B cell (primary cell): ENCODE measurements around the gene LCMT2.

ENCODE experiments used
- EZH2 ChIP-seq: IDR thresholded peaks from 2 replicates; pipeline ENCODE4 v1.6.1; 2012; ENCODE audit warnings: borderline replicate concordance, low read depth, mild to moderate bottlenecking, moderate library complexity, low read length; ENCODE audit not compliant: insufficient read depth, poor library complexity, severe bottlenecking
- TF ChIP-seq, protein P1 (sequence below): fragments of 200-600 bp; IDR thresholded peaks from one replicate; pipeline ENCODE4 v1.8.0; 2022; ENCODE audit warnings: antibody characterized with exemption, mild to moderate bottlenecking

DNA sequence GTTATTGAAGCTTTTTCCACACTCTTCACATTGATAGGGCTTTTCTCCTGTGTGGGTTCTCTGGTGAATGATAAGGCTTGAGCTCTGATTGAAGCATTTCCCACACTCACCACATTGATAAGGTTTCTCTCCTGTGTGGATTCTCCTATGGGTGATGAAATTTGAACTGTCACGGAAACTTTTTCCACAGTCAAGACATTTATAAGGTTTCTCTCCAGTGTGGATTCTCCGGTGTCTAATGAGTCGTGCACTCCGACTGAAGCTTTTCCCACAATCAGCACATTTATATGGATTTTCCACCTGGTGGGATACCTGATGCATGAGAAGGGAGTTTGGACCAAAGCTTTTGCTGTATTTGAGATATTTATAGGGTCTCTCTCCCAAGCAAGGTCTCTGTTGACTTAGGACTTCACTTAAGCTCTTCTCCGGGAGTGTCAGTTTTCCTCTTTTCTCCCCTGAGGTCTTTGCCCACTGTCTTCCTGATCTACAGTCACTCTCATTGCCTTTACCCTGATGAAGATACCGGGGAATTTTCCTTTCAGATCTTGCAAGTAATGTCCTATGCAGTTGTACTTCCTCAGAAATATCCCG, 31.0 kb upstream of the LCMT2 start:
- TF ChIP-seq, protein P1, sequence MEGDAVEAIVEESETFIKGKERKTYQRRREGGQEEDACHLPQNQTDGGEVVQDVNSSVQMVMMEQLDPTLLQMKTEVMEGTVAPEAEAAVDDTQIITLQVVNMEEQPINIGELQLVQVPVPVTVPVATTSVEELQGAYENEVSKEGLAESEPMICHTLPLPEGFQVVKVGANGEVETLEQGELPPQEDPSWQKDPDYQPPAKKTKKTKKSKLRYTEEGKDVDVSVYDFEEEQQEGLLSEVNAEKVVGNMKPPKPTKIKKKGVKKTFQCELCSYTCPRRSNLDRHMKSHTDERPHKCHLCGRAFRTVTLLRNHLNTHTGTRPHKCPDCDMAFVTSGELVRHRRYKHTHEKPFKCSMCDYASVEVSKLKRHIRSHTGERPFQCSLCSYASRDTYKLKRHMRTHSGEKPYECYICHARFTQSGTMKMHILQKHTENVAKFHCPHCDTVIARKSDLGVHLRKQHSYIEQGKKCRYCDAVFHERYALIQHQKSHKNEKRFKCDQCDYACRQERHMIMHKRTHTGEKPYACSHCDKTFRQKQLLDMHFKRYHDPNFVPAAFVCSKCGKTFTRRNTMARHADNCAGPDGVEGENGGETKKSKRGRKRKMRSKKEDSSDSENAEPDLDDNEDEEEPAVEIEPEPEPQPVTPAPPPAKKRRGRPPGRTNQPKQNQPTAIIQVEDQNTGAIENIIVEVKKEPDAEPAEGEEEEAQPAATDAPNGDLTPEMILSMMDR = no peak
- no peak for TF ChIP-seq EZH2
